ENCODE measurements around the gene PPP1R3E.
"Not testable (repeated sequence)": the region's sequence is repeated elsewhere in the genome, so short reads cannot be mapped to it uniquely, and the experiment has no call there.

Gene PPP1R3E

DNA sequence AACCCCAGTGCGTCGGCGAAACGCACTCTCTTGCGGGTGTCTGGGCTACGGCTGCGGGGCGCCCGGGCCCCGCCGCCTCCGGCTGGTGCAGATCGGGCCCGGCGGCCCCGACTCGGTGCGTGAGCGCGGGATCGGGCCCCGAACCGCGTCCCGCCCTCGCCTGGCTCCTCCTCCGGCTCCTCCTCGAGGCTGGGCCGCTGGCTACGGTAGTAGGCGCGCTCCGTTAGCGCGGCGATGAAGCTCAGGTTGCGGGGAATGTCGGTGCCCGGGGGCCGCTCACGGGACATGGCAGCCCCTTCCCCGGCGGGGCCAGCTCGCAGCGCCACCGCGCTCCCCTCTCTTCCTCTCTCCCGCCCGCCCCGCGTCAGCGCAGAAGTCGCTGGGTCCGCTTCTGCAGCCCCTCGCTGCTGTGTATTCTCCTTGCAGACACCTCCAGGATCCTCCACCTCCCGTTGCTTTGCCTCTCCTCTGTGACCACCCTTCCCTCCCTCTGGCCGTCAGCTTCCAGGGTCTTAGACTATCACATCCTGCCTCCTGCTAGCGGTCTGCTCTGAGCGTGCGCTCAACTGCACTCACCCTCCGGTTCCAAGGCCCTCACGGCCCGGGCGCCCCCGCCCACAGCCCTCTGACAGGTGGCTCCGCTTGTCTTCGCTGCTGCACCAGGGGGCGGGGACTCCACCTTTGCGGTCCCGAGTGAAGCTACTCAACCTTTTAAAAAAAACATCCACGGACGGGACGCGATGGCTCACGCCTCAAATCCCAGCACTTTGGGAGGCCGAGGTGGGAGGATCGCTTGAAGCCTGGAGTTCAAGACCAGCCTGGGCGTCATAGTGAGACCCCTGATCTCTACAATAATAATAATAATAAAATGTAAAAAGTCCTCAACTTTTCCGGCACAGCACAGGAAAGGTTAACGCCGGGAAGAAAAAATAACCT lies at the start of gene PPP1R3E:
TSS of gene PPP1R3E (minus strand) at position 570 of the 936 bp plus-strand sequence. CDS start at position 287, 283 bp downstream.
- DNase-seq (ENCODE audit: low read depth), result no peak

DNA sequence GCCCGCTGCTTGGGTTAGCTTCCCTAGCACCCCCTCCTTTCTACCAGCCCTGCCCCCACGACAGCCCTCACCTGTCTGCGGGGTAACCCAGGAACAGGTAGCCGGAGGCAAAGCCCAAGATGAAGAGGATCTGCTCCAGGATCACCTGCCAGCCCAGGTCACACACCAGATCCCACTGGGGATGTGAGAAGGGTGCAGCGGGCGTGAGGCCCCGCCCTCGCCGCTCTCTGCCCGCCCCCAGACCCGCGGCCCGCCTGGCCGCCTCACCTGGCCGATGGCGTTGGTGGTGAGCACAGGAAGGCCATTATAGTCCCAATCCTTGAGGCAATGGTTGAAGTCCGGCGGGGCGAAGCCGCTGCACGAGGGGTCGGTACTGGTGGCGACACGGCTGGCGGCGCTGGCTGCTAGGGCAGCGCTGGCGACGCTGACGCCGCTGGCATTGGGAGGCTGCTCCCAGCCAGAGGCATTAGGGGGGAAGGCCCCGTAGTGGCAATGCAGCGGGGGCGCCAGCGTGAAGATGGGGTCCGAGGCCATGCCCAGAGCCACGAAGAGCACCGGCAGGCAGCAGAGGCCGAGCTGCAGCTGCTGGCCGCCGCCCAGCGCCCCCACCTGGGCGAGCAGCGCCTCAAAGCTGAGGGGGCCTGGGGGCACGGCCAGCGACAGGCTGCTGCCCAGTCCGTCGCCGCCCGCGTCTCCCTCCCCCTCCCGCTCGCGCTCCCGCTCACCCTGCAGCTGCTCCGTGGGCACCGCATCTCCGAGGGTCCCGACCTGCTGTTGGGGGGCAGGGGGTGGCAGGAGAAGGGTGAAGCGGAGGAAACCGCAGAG lies 49.2 kb upstream of the PPP1R3E start:
- DNase-seq (ENCODE audit: low read depth), result no peak

DNA sequence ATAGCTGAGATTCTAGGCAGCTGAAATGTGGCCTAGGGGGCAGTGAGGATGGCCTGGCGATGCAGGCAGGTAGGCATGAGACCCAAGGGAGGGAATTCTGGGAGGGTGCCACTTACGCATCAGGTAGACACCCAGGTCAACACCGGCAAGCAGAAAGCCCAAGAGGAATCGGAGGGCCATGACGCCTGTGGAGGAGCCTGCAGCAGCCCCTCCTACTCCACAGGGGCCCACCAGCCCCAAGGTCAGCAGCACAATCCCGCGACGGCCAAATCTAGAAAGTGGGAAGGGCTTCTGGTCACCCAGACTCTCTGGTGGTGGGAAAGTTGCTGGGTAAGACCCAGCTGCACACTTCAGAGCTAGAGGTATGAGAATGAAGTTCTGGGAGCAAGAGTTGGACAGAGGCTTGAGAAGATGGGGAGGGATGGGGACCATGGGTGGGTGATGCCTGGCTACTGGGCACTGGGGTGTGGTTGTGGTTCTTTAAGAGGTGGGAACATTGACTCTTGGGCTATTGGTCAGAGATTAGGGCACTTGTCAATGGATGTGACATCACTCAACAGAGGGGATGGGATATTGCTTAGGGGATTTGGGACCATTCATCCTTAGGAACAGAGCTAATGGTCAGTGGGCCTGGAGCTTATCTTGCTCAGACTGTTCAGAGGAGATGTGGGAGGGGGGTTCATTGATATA lies 46.6 kb upstream of the PPP1R3E start:
- DNase-seq (ENCODE audit: low read depth), result no peak

- DNase-seq (ENCODE audit: low read depth), result no peak
These were observed 45.6 kb upstream of the PPP1R3E start for GRCh38 chr14:23348297-23348655.

- no peak for DNase-seq (ENCODE audit: low read depth)
These were observed 45.0 kb upstream of the PPP1R3E start for GRCh38 chr14:23347406-23348296.

DNA sequence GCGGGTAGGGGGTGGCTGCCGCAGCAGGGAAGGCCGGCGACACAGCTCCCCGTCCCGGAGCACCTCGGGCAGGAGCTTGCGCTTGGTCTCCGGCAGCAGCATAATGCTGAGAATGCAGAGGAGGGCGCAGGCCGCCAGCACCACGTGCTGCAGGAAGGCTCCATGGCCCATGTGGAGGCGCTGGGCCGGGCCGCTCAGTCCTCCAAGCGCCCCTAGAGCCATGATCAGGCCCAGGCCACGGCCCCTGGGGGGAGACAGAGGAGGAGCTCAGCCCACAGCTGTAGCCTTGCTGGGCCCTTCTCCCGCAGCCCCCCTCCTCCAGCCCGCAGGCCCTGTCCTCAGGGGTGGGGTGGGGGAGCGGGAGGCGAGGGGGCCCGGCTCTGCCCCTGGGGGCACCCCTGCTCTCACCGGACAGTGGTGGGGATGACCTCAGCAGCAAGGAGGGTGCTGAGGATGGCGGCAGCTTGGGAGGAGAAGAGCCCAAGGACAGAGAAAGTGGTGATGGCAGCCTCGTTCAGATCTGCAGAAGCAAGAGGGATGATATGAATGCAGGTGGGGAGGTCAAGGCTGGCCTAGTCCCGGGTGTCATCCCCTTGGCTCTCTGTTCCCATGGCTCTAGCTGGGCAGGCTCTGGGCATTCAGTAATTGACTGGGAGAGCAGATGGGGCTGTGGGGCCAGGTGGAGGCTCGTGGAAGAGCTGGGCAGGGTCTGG lies 44.2 kb upstream of the PPP1R3E start:
- no peak for DNase-seq (ENCODE audit: low read depth)

DNA sequence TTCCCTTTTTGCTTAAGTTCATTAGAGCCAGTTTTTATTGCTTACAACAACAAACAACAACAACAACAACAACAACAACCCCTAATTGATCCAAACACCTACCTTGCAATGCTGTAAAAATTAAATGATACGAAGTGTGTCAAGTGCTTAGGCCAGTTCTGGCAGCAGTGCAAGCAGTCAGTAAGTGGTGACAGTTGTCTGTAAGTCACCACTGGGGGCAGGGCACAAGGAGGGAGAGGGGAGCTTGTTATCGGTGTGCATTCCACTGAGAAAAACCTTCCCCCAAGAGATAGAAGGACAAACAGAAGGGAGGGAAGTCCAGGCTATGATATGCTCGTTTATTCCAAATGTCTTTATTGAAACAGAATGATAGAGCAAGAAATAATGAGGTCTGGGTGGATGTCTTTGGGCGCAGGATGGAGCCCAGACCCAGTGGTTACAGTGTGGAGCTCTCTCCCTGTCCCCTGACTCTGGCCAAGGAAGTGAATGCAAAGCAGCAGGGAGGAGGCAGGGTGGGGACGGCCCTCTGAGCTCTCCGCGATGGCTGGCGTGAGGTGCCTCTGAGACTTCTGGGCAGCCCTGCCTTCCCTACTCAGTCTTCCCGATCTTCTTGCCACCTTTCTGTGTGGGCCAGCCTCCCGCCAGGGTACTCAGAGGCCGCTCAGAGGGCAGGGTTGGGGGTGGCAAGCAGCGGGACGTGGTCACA lies 43.5 kb upstream of the PPP1R3E start:
- DNase-seq (ENCODE audit: low read depth), result no peak

- no peak for DNase-seq (ENCODE audit: low read depth)
These were observed 41.8 kb upstream of the PPP1R3E start for GRCh38 chr14:23344481-23344880.

- no peak for DNase-seq (ENCODE audit: low read depth)
These were observed 37.0 kb upstream of the PPP1R3E start for GRCh38 chr14:23339506-23340268.

GRCh38 chr14:23335623-23336022 lies 33.0 kb upstream of the PPP1R3E start:
- no peak for DNase-seq (ENCODE audit: low read depth)

GRCh38 chr14:23327947-23328744 lies 25.5 kb upstream of the PPP1R3E start:
- DNase-seq (ENCODE audit: low read depth), result peak; percentile 49

DNA sequence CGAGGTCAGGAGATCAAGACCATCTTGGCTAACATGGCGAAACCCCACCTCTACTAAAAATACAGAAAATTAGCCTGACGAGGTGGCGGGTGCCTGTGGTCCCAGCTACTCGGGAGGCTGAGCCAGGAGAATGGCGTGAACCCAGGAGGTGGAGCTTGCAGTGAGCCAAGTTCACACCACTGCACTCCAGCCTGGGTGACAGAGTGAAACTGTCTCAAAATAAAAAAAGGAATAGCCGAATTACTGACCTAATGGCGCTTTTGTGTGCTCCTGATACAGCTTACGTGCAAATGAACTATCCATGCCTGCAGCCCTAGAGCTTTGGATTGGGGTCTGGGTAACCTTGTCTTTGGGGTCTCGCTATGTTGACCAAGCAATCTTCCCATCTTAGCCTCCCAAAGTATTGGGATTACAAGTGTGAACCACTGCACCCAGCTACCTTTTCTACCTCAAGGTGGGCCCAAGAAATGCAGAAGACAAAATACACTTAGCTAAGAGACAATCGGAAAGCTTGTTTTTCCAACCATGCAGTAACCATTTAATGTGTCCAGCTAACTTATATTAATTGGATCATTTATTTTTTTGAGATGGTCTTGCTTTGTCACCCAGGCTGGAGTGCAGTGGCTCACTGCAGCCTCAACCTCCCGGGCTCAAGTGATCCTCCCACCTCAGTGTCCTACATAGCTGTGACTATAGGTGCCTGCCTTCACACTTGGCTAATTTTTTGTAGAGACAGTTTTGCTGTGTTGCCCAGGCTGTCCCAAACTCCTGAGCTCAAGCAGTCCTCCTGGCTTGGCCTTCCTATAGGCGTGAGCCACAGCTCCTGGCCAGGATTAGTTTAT lies 24.1 kb upstream of the PPP1R3E start:
- no peak for DNase-seq (ENCODE audit: low read depth)

GRCh38 chr14:23325746-23326145 lies 23.1 kb upstream of the PPP1R3E start:
- DNase-seq (ENCODE audit: low read depth), result not testable (repeated sequence)

- no peak for DNase-seq (ENCODE audit: low read depth)
These were observed 22.3 kb upstream of the PPP1R3E start for GRCh38 chr14:23324993-23325392.

- DNase-seq (ENCODE audit: low read depth), result no peak
These were observed 21.8 kb upstream of the PPP1R3E start for GRCh38 chr14:23324455-23324846.

DNA sequence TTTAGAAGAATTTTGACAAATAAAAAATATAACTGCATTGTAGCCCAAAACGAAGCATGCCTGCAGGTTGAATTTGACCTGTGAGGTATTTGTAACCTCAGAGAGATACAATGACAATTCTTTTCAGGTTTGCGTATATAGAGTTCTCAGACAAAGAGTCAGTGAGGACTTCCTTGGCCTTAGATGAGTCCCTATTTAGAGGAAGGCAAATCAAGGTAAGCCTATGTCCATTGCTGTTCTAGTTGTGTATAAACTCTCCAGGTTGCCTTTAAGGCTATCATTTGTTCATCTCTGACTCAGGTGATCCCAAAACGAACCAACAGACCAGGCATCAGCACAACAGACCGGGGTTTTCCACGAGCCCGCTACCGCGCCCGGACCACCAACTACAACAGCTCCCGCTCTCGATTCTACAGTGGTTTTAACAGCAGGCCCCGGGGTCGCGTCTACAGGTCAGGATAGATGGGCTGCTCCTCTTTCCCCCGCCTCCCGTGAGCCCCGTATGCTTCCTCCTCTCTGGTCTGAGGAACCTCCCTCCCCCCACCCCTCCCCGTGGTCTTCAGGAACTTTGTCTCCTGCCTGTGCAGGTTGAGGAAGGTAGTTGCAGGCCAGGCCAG lies 21.3 kb upstream of the PPP1R3E start:
- DNase-seq (ENCODE audit: low read depth), result no peak

Measured in HS-27A (cell line).